Anterior cingulate cortex (tissue), 58 donors: ENCODE data around the gene RORB.

Experiments used
- DNase-seq, 58 donors: peaks; one replicate each; lab custom pipeline; 2025; lab: John Stamatoyannopoulos, UW

The RORB gene

GRCh38 chr9:74496819-74497747 is at the start of gene RORB:
TSS of gene RORB (plus strand) at chr9:74497335. CDS start at chr9:74497977, 642 bp downstream.
- DNase-seq: peak in 56 of 58 donors; percentile 27 to 90 (median 76)

- DNase-seq: no peak
These were observed 49.5 kb upstream of the RORB start for GRCh38 chr9:74447451-74448193.

GRCh38 chr9:74449060-74449459 is 48.1 kb upstream of the RORB start:
- DNase-seq: no peak

GRCh38 chr9:74458832-74459231 is 38.3 kb upstream of the RORB start:
- no peak for DNase-seq

- DNase-seq: no peak
These were observed 33.3 kb upstream of the RORB start for GRCh38 chr9:74463825-74464224.

- DNase-seq: no peak
These were observed 18.5 kb upstream of the RORB start for GRCh38 chr9:74478606-74479005.

- DNase-seq: no peak
These were observed 17.4 kb upstream of the RORB start for GRCh38 chr9:74479711-74480110.

- DNase-seq: no peak
These were observed 9.7 kb upstream of the RORB start for GRCh38 chr9:74487395-74487794.

- no peak for DNase-seq
These were observed 3.6 kb upstream of the RORB start for GRCh38 chr9:74493512-74493911.

GRCh38 chr9:74494490-74494889 is 2.6 kb upstream of the RORB start:
- no peak for DNase-seq

- DNase-seq: no peak
These were observed 729 bp upstream of the RORB start for GRCh38 chr9:74496406-74496805.

- peak in 12 of 58 donors; percentile 14 to 54 (median 37) for DNase-seq
These were observed 849 bp downstream of the RORB start for GRCh38 chr9:74497748-74498620.

- no peak for DNase-seq
These were observed 1.5 kb downstream of the RORB start for GRCh38 chr9:74498621-74499095.

- peak in 7 of 58 donors; percentile 8 to 56 (median 13) for DNase-seq
These were observed 2.0 kb downstream of the RORB start for GRCh38 chr9:74499111-74499601.

- peak in 1 of 58 donors; percentile 26 for DNase-seq
These were observed 2.8 kb downstream of the RORB start for GRCh38 chr9:74499770-74500583.

GRCh38 chr9:74500584-74500924 is 3.4 kb downstream of the RORB start:
- DNase-seq: peak in 1 of 58 donors; percentile 1

GRCh38 chr9:74501570-74501969 is 4.4 kb downstream of the RORB start:
- DNase-seq: no peak

GRCh38 chr9:74503219-74503618 is 6.1 kb downstream of the RORB start:
- DNase-seq: no peak

GRCh38 chr9:74503666-74504065 is 6.5 kb downstream of the RORB start:
- no peak for DNase-seq
